Testis (tissue), 3 donors: ENCODE data around the gene MRPL28. TPM values are rescaled to one million over a fixed set of nuclear protein-coding genes. Genes with fewer than 3 reads are reported as not detected.
"Not testable (repeated sequence)": the region's sequence is repeated elsewhere in the genome, so short reads cannot be mapped to it uniquely, and the experiment has no call there.

Experiments used
- DNase-seq: peaks from one replicate; pipeline ENCODE4 v3.0.0-alpha.2; 2019
- H3K27ac ChIP-seq, 2 donors: fragments of 200-600 bp; sonication (generic); one replicate each; pipeline ENCODE4 v1.5.1; 2019
- H3K27me3 ChIP-seq: fragments of 200-600 bp; sonication (generic); one replicate; pipeline ENCODE4 v1.5.1; 2019
- H3K36me3 ChIP-seq: fragments of 200-600 bp; sonication (generic); one replicate; pipeline ENCODE4 v1.5.1; 2017; ENCODE audit warnings: low read depth; ENCODE audit errors: missing control alignments
- H3K4me1 ChIP-seq: fragments of 200-600 bp; sonication (generic); one replicate; pipeline ENCODE4 v1.5.1; 2019
- H3K4me3 ChIP-seq, 2 donors: fragments of 200-600 bp; sonication (generic); one replicate each; pipeline ENCODE4 v1.5.1; 2017 to 2019
- H3K9me3 ChIP-seq: fragments of 200-600 bp; sonication (generic); one replicate; pipeline ENCODE4 v1.5.1; 2017
- CTCF ChIP-seq, 3 experiments: fragments of 450-650 bp in 2 of 3; fragments of 200-600 bp in 1 of 3; sonication (generic) in 1 of 3; IDR thresholded peaks; one replicate each; pipeline ENCODE4 v1.5.1; 2016 to 2019; ENCODE audit warnings: antibody characterized with exemption in 3 of 3, mild to moderate bottlenecking in 2 of 3, moderate library complexity in 1 of 3
- POLR2A ChIP-seq: fragments of 450-650 bp; IDR thresholded peaks from one replicate; pipeline ENCODE4 v1.6.1; 2017; ENCODE audit warnings: antibody characterized with exemption, mild to moderate bottlenecking, moderate library complexity
- WGBS, 2 donors: methylation state at CpG; one replicate each; pipeline ENCODE4 v1.1.5; 2018; 5-methylcytosine and 5-hydroxymethylcytosine counted together
- intact Hi-C: fragments of 100-400 bp; cut with DNase I; formaldehyde crosslinking; loops from one replicate; pipeline ENCODE4 v1.15.1; 2023; ENCODE audit warnings: low total_unique reads
- polyA plus RNA-seq: library from polyadenylated mRNA; stranded (reverse); fragments of 350-450 nt; fragmentation: Illumina TruSeq; extraction: RNeasy Lipid Tissue Mini Kit (QIAGEN cat#74804); gene quantifications from one replicate; pipeline ENCODE4 v1.2.3, GENCODE V29; 2014; ENCODE audit warnings: low read depth, low replicate concordance; ENCODE audit not compliant: insufficient read depth
- total RNA-seq, 2 donors: library from RNA; depleted of rRNA; stranded (reverse); fragments of >200 nt; gene quantifications; one replicate each; pipeline ENCODE4 v1.2.3, GENCODE V29; 2016

Gene MRPL28
- total and polyA plus RNA-seq, 3 donors from 2014 or later = 108 to 161 (median 119) TPM

- H3K9me3 ChIP-seq = no peaks in the 10 kb centered on the region
- H3K27me3 ChIP-seq = no peaks in the 10 kb centered on the region
- TF ChIP-seq POLR2A (no peak), CTCF (IDR thresholded peaks at IDR 0.05) (no peak)
- WGBS, 2 donors = 62% methylated on average over 18 to 19 of the region's 19 CpGs
- intact Hi-C loops = no loop called here
- H3K27ac ChIP-seq = no peak overlapping the region
- no peak for DNase-seq
- no peak overlapping the region for H3K4me3 ChIP-seq
- no peaks in the 10 kb centered on the region for H3K36me3 ChIP-seq
- peaks cover 7% of the 10 kb centered on the region for H3K4me1 ChIP-seq
These were observed 5.5 kb downstream of the MRPL28 start for GRCh38 chr16:364595-365491.

GRCh38 chr16:363766-364490 is 6.4 kb downstream of the MRPL28 start:
- Histone ChIP-seq H3K4me3 (no peak overlapping the region), H3K27me3 (no peaks in the 10 kb centered on the region), H3K36me3 (no peaks in the 10 kb centered on the region), H3K4me1 (no peaks in the 10 kb centered on the region), H3K27ac (no peak overlapping the region), H3K9me3 (no peaks in the 10 kb centered on the region)
- DNase-seq = no peak
- intact Hi-C loops = no loop called here
- 43 to 74% methylated on average over 5 to 21 of the region's 24 CpGs for WGBS, 2 donors
- no peak for TF ChIP-seq POLR2A
- TF ChIP-seq CTCF (IDR thresholded peaks at IDR 0.05) = no peak

GRCh38 chr16:363110-363765 is 7.1 kb downstream of the MRPL28 start:
- no peaks in the 10 kb centered on the region for H3K4me1 ChIP-seq
- no peaks in the 10 kb centered on the region for H3K36me3 ChIP-seq
- no peak for DNase-seq
- H3K9me3 ChIP-seq = no peaks in the 10 kb centered on the region
- 27 to 65% methylated on average over 2 to 20 of the region's 20 CpGs for WGBS, 2 donors
- no peaks in the 10 kb centered on the region for H3K27me3 ChIP-seq
- TF ChIP-seq POLR2A (no peak), CTCF (IDR thresholded peaks at IDR 0.05) (no peak)
- H3K27ac ChIP-seq = no peak overlapping the region
- intact Hi-C loops = no loop called here
- H3K4me3 ChIP-seq = no peak overlapping the region

GRCh38 chr16:362702-362999 is 7.7 kb downstream of the MRPL28 start:
- H3K4me1 ChIP-seq, intact Hi-C loops, H3K36me3 ChIP-seq, H3K9me3 ChIP-seq, H3K27me3 ChIP-seq, DNase-seq, H3K4me3 ChIP-seq, H3K27ac ChIP-seq: not testable (repeated sequence)
- WGBS, 2 donors = 75% methylated on average over 2 to 3 of the region's 24 CpGs
